Thymus (tissue), 11 donors: ENCODE results near the gene SCAF8. TPM values are rescaled to one million over a fixed set of nuclear protein-coding genes. Genes with fewer than 3 reads are reported as not detected.

Experiments
- DNase-seq, 9 donors: peaks; one replicate each; pipeline ENCODE4 v3.0.0-alpha.2; 2013; ENCODE audit warnings: low spot score in 9 of 9, low read depth in 6 of 9, missing footprints in 1 of 9
- H3K27ac ChIP-seq, 2 donors: one replicate each; pipeline ENCODE4 v1.5.1; 2013; ENCODE audit warnings: control low read depth in 1 of 2, low read depth in 1 of 2, low read length in 1 of 2, mild to moderate bottlenecking in 1 of 2, moderate library complexity in 1 of 2
- H3K27me3 ChIP-seq, 2 donors: one replicate each; pipeline ENCODE4 v1.5.1; 2013; ENCODE audit warnings: low read length in 1 of 2; ENCODE audit not compliant: control insufficient read depth in 2 of 2, insufficient read depth in 1 of 2
- H3K36me3 ChIP-seq, 2 donors: one replicate each; pipeline ENCODE4 v1.5.1; 2013; ENCODE audit warnings: low read length in 1 of 2, mild to moderate bottlenecking in 1 of 2, moderate library complexity in 1 of 2; ENCODE audit not compliant: control insufficient read depth in 2 of 2, insufficient read depth in 2 of 2
- H3K4me1 ChIP-seq, 2 donors: one replicate each; pipeline ENCODE4 v1.5.1; 2013; ENCODE audit warnings: low read length in 2 of 2; ENCODE audit not compliant: control insufficient read depth in 2 of 2, insufficient read depth in 2 of 2
- H3K4me3 ChIP-seq, 2 donors: one replicate each; pipeline ENCODE4 v1.5.1; 2013; ENCODE audit warnings: low read length in 2 of 2, control low read depth in 1 of 2, mild to moderate bottlenecking in 1 of 2
- H3K9me3 ChIP-seq, 2 donors: one replicate each; pipeline ENCODE4 v1.5.1; 2013; ENCODE audit warnings: low read length in 1 of 2, mild to moderate bottlenecking in 1 of 2; ENCODE audit not compliant: control insufficient read depth in 2 of 2, insufficient read depth in 1 of 2
- WGBS: extraction: QIAGEN DNeasy Blood & Tissue Kit; methylation state at CpG from one replicate; pipeline ENCODE4 v1.1.7; 2013; 5-methylcytosine and 5-hydroxymethylcytosine counted together
- polyA plus RNA-seq: library from polyadenylated mRNA; stranded (reverse); fragments of 200-250 nt; gene quantifications from one replicate; pipeline ENCODE4 v1.2.3, GENCODE V29; 2013
- total RNA-seq: library from RNA; stranded (reverse); fragments of 120-200 nt; gene quantifications from one replicate; pipeline ENCODE4 v1.2.4, GENCODE V29; 2013
- donor health status: healthy.

SCAF8 gene
- total and polyA plus RNA-seq, 2 donors: 20.8 to 26.4 TPM

GRCh38 chr6:154731296-154732218 lies 1.7 kb upstream of the SCAF8 start:
- Histone ChIP-seq H3K27ac (no peak overlapping the region), H3K9me3 (no peaks in the 10 kb centered on the region), H3K36me3 (peaks cover 0 to 4% of the 10 kb centered on the region in 2 donors), H3K4me1 (peaks cover 4 to 9% of the 10 kb centered on the region in 2 donors), H3K27me3 (no peaks in the 10 kb centered on the region), H3K4me3 (no peak overlapping the region)
- no peak for DNase-seq
- 97% methylated on average over 24 of the region's 24 CpGs for WGBS

DNA sequence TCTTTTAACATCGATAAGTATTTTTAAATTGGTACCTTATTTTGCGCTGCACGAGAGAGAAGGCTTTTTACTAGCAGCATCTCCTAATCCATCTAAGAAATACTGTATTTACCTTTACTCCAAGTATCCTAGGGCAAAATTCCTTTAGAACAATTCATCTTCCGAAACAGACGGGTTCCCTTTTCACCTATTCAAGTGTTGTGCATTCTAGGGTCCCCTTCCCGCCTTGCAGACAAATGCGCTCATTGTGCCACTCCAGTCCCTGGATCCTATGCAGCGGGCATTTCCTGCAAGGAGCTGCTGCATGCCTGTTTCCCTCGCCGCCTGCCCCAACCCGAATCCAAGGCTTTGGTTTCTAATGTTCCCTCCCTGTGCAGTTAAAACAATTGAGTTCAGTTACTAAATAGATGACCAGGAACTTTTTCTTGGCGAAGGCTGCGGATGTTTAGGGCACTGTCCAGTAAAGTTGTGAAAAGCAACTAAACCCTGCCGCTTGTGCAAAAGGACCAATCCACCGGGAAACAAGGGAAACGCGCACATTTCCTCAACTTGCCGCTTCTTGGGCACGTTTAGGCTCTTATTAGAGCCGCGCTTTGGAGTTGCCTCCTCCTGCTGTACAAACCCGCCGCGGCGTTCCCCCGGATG lies 556 bp upstream of the SCAF8 start:
- 20% methylated on average over 26 of the region's 26 CpGs for WGBS
- H3K4me3 ChIP-seq: peak overlapping the region; percentile 65 to 92
- DNase-seq: peak in 3 of 9 donors; percentile 17 to 55 (median 24)
- H3K4me1 ChIP-seq: peaks cover 4 to 9% of the 10 kb centered on the region in 2 donors
- H3K27ac ChIP-seq: peak overlapping the region; percentile 50 to 100
- H3K9me3 ChIP-seq: no peaks in the 10 kb centered on the region
- H3K27me3 ChIP-seq: no peaks in the 10 kb centered on the region
- peaks cover 4% of the 10 kb centered on the region in 2 donors for H3K36me3 ChIP-seq

DNA sequence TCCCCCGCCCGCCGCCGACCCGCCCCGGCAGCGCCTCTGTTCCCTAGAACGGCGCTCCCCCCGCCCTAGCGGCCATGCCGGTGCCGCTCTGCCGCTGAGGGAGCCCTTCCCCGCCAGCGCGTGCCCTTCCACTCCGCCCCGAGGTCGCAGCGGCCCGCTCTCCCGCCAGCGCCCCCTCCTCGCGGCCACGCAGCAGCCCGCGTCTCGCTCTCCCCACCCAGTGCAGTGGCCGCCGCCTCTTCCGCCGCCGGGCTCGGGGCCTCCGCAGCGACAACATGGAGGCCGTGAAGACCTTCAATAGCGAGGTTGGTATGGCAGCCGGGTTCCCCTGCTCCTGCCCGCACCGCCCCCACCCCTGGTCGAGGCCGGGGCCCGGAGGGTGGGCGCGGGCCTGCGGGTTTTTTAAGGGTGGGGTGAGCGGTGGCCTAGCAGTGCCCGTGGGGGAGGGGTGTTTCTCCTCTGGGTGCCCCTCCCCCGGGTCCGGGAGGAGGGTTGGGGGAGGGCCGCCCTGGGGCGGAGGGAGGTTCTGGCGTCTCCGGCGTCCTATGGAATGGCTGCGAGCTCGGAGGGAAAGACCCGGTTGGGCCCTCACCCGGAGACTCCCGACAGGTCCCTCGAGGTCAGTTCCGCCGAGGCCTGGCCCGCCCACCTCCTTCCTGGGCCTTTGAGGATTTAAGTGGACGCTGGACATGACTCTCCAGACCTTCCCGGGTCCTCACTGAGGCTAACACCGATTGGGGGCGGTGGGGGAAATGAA lies 588 bp downstream of the SCAF8 start:
- under 1% methylated on average over 71 of the region's 71 CpGs for WGBS

GRCh38 chr6:154736618-154737259 lies 3.5 kb downstream of the SCAF8 start:
- DNase-seq: no peak
- H3K36me3 ChIP-seq: peaks cover 6 to 9% of the 10 kb centered on the region in 2 donors
- peaks cover 4 to 9% of the 10 kb centered on the region in 2 donors for H3K4me1 ChIP-seq
- no peaks in the 10 kb centered on the region for H3K27me3 ChIP-seq
- no peak overlapping the region for H3K27ac ChIP-seq
- no peaks in the 10 kb centered on the region for H3K9me3 ChIP-seq
- no peak overlapping the region for H3K4me3 ChIP-seq
- WGBS: 71% methylated on average over 4 of the region's 4 CpGs

More for the DNA sequence above, 588 bp downstream of the SCAF8 start:
- H3K36me3 ChIP-seq: peaks cover 4% of the 10 kb centered on the region in 2 donors
- peak overlapping the region; percentile 83 to 92 for H3K4me3 ChIP-seq
- peaks cover 4 to 9% of the 10 kb centered on the region in 2 donors for H3K4me1 ChIP-seq
- H3K27me3 ChIP-seq: no peaks in the 10 kb centered on the region
- H3K9me3 ChIP-seq: no peaks in the 10 kb centered on the region
- DNase-seq: peak; percentile 65 to 95 (median 85)
- H3K27ac ChIP-seq: peak overlapping the region; percentile 98 to 100

DNA sequence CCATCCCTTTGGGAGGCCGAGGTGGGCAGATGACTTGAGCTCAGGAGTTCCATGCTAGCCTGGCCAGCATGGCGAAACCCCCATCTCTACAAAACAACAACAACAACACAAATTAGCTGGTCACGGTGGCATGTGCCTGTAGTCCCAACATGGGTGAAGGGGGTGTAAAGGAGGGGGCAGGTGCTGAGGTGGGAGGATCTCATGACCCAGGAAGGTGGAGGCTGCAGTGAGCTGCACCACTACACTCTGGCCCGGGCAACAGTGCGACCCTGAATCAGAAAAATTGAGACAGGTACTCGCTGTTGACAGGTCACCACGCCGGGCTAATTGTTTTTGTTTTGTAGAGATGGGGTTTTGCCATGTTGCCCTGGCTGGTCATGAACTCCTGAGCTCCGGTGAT lies 4.2 kb downstream of the SCAF8 start:
- no peak overlapping the region for H3K27ac ChIP-seq
- WGBS: 96% methylated on average over 9 of the region's 9 CpGs

DNA sequence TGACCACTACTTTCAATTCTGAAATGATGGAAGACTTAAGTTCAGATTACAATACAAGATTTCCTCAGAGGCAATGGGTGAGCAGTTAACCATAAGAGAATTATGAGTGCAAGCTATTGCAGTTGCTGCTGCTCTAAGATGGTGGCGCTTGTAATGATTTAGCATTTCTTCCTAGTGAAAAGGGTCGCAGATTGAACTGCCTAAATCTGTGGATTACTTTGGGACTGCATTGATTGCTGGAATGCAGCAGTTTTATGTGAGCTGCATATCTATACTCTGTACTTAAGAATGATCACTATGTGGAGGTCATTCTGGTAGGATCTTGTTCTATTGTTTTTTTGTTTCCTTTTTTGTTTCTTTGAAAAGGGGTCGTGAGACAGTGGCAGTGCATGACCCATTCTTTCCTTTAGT lies 5.3 kb downstream of the SCAF8 start:
- 94% methylated on average over 3 of the region's 3 CpGs for WGBS
- no peak for DNase-seq
- no peaks in the 10 kb centered on the region for H3K27me3 ChIP-seq
- H3K4me3 ChIP-seq: no peak overlapping the region
- H3K4me1 ChIP-seq: peaks cover 4 to 5% of the 10 kb centered on the region in 2 donors
- H3K36me3 ChIP-seq: peaks cover 8 to 12% of the 10 kb centered on the region in 2 donors
- no peaks in the 10 kb centered on the region for H3K9me3 ChIP-seq
- no peak overlapping the region for H3K27ac ChIP-seq

More for the DNA sequence above, 4.2 kb downstream of the SCAF8 start:
- Histone ChIP-seq H3K9me3 (no peaks in the 10 kb centered on the region), H3K36me3 (peaks cover 8 to 12% of the 10 kb centered on the region in 2 donors), H3K4me3 (no peak overlapping the region), H3K27me3 (no peaks in the 10 kb centered on the region), H3K4me1 (peaks cover 4 to 9% of the 10 kb centered on the region in 2 donors)
- no peak for DNase-seq

DNA sequence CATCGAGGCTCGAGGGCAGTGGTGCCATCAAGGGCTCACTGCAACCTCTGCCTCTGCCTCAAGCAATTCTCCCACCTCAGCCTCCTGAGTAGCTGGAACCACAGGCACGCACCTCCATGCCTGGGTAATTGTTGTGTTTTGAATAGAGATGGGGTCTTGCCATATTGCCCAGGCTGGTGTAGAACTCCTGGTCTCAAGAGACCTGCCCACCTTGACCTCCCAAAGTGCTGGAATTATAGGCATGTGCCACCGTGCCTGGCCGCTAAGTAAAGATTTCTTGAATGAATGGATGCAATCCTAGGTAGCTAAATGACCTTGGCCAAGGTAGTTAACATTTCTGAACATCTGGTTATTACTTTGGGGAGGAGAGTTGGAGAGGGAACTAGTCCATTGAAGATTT lies 7.4 kb downstream of the SCAF8 start:
- Histone ChIP-seq H3K9me3 (no peaks in the 10 kb centered on the region), H3K27ac (no peak overlapping the region), H3K4me1 (peaks cover 0 to 4% of the 10 kb centered on the region in 2 donors), H3K4me3 (no peak overlapping the region), H3K36me3 (peaks cover 8 to 11% of the 10 kb centered on the region in 2 donors), H3K27me3 (no peaks in the 10 kb centered on the region)
- WGBS: 99% methylated on average over 5 of the region's 5 CpGs
- DNase-seq: no peak

GRCh38 chr6:154742891-154743290 lies 9.7 kb downstream of the SCAF8 start:
- whole genome bisulfite sequencing: 95% methylated on average over 4 of the region's 4 CpGs
- Histone ChIP-seq H3K9me3 (no peaks in the 10 kb centered on the region), H3K4me1 (peaks cover 2 to 4% of the 10 kb centered on the region in 2 donors), H3K4me3 (no peak overlapping the region), H3K36me3 (peaks cover 4 to 8% of the 10 kb centered on the region in 2 donors), H3K27ac (no peak overlapping the region), H3K27me3 (no peaks in the 10 kb centered on the region)
- DNase-seq: no peak
